ENCODE data around the gene CD34. TPM values are rescaled to one million over a fixed set of nuclear protein-coding genes. Genes with fewer than 3 reads are reported as not detected.

The CD34 gene
- total RNA-seq, 1 donor from 2014 or later = not detected

- Mint-ChIP-seq H3K4me3 (no peak overlapping the region), H3K36me3 (ENCODE audit: low read depth) (no peaks in the 10 kb centered on the region), H3K4me1 (peaks cover 19% of the 10 kb centered on the region), H3K9me3 (no peaks in the 10 kb centered on the region), H3K27ac (no peak overlapping the region), H3K27me3 (peaks cover 4% of the 10 kb centered on the region)
- DNase-seq = no peak
- intact Hi-C loops (cut with micrococcal nuclease) = no loop called here
Measured at GRCh38 chr1:207901041-207901653, 9.8 kb downstream of the CD34 start.

DNA sequence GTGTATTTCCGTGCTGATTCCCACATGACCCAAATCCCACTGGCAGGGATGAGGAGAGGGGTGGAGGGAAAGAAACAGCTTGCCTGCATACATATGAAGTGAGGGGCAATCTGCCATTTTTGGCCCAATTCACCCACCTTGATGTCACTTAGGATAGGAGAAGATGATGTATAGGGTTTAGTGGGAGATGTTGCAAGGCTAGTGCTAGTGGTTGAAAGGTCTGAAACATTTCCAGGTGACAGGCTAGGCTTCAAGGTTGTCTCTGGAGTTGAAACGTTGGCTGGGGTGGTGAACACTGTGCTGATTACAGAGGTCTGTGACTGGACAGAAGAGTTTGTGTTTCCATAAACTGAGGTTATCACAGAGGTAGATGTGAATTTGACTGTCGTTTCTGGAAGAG is 12.1 kb downstream of the CD34 start:
- DNase-seq = no peak
- Mint-ChIP-seq H3K9me3 (no peaks in the 10 kb centered on the region), H3K27ac (no peak overlapping the region), H3K4me1 (peaks cover 12% of the 10 kb centered on the region), H3K4me3 (no peak overlapping the region), H3K27me3 (peaks cover 9% of the 10 kb centered on the region), H3K36me3 (ENCODE audit: low read depth) (no peaks in the 10 kb centered on the region)
- intact Hi-C loops (cut with micrococcal nuclease) = no loop called here

GRCh38 chr1:207898260-207898659 is 12.7 kb downstream of the CD34 start:
- Mint-ChIP-seq H3K4me1 (peaks cover 7% of the 10 kb centered on the region), H3K27me3 (peaks cover 14% of the 10 kb centered on the region), H3K36me3 (ENCODE audit: low read depth) (no peaks in the 10 kb centered on the region), H3K9me3 (no peaks in the 10 kb centered on the region), H3K4me3 (no peak overlapping the region), H3K27ac (no peak overlapping the region)
- intact Hi-C loops (cut with micrococcal nuclease) = no loop called here
- DNase-seq = no peak

DNA sequence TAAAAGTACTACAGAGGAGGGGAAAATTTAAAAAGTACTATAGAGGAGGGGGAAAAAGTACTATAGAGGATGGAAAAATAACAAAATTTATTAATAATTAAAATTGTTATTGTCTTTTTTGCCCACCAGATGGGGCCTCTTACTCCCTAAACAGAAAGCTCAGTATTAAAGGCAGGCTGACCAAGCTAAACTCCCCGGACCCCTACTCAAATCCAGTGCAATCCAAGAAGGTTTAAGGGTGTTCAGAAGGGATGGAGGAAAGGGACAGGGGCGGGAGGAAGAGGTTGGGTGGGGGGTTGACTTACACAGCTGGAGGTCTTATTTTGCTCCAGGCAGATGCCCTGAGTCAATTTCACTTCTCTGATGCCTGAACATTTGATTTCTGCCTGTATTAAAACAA is 13.7 kb downstream of the CD34 start:
- H3K36me3 Mint-ChIP-seq (ENCODE audit: low read depth) = no peaks in the 10 kb centered on the region
- H3K27ac Mint-ChIP-seq = no peak overlapping the region
- H3K27me3 Mint-ChIP-seq = peaks cover 18% of the 10 kb centered on the region
- no peaks in the 10 kb centered on the region for H3K9me3 Mint-ChIP-seq
- intact Hi-C loops (cut with micrococcal nuclease) = no loop called here
- DNase-seq = no peak
- no peak overlapping the region for H3K4me3 Mint-ChIP-seq
- peaks cover 7% of the 10 kb centered on the region for H3K4me1 Mint-ChIP-seq

DNA sequence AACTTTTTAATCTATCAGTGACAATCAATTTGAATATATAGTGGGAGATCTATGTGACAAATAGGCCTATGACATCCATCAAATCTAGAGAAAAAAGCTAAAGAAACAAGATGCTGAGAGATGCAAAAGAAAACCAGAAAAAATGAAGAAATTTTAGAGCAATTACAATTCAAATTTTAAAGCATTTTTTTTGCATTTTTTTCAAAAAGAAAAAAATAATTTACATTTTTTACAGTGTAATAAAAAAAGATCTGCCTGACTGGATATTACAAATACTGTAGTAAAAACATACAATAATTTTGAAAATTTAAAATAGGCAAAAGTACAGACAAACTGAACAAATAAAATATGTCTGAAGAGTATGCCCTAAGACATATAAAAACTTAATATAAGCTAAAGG is 14.4 kb downstream of the CD34 start:
- H3K36me3 Mint-ChIP-seq (ENCODE audit: low read depth) = no peaks in the 10 kb centered on the region
- intact Hi-C loops (cut with micrococcal nuclease) = no loop called here
- no peaks in the 10 kb centered on the region for H3K9me3 Mint-ChIP-seq

GRCh38 chr1:207894704-207895103 is 16.2 kb downstream of the CD34 start:
- H3K27ac Mint-ChIP-seq = no peak overlapping the region
- no peak for DNase-seq
- no peaks in the 10 kb centered on the region for H3K36me3 Mint-ChIP-seq (ENCODE audit: low read depth)
- peaks cover 18% of the 10 kb centered on the region for H3K27me3 Mint-ChIP-seq
- intact Hi-C loops (cut with micrococcal nuclease) = no loop called here
- H3K9me3 Mint-ChIP-seq = no peaks in the 10 kb centered on the region
- no peaks in the 10 kb centered on the region for H3K4me1 Mint-ChIP-seq
- no peak overlapping the region for H3K4me3 Mint-ChIP-seq

More for the DNA sequence above, 14.4 kb downstream of the CD34 start:
- peaks cover 18% of the 10 kb centered on the region for H3K27me3 Mint-ChIP-seq
- no peak overlapping the region for H3K27ac Mint-ChIP-seq
- DNase-seq = no peak
- H3K4me1 Mint-ChIP-seq = peaks cover 7% of the 10 kb centered on the region
- no peak overlapping the region for H3K4me3 Mint-ChIP-seq

DNA sequence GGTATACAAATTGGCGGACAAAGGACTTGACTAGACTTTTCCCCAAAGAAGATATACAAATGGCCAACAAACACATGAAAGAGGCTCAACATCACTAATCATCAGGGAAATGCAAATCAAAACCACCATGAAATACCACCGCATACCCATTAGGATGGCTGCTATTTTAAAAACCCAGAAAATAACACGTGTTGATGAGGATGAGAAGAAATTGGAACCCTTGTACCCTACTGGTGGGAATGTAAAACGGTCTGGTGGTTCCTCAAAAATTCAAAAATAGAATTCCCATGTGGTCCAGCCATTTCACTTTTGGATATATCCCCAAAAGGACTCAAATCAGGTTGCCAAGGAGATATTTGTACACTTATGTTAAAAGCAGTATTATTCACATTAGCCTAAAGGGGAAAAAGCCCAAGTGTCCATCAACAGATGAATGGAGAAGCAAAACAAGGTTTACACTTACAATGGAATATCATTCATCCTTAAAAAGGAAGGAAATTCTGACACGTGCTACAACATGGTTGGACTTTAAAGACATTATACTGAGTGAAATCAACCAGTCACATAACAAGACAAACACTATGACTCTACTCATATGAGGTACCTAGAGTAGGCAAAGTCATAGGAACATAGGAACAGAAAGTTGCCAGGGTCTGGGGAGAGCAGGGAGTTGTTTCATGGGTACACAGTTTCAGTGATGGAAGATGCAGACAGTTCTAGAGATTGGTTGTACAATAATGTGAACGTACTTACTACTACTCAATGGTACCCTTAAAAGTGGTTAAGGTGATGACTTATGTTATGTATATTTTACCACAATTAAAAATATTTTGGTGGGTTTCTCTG is 17.0 kb downstream of the CD34 start:
- Mint-ChIP-seq H3K27me3 (peaks cover 18% of the 10 kb centered on the region), H3K4me1 (no peaks in the 10 kb centered on the region), H3K9me3 (no peaks in the 10 kb centered on the region), H3K4me3 (no peak overlapping the region), H3K36me3 (ENCODE audit: low read depth) (no peaks in the 10 kb centered on the region), H3K27ac (no peak overlapping the region)
- intact Hi-C loops (cut with micrococcal nuclease) = no loop called here
- DNase-seq = no peak

GRCh38 chr1:207892764-207893163 is 18.2 kb downstream of the CD34 start:
- Mint-ChIP-seq H3K4me3 (no peak overlapping the region), H3K27ac (no peak overlapping the region), H3K4me1 (no peaks in the 10 kb centered on the region), H3K27me3 (peaks cover 18% of the 10 kb centered on the region), H3K36me3 (ENCODE audit: low read depth) (no peaks in the 10 kb centered on the region), H3K9me3 (no peaks in the 10 kb centered on the region)
- intact Hi-C loops (cut with micrococcal nuclease) = no loop called here
- DNase-seq = no peak

- H3K4me3 Mint-ChIP-seq = no peak overlapping the region
- H3K27ac Mint-ChIP-seq = no peak overlapping the region
- intact Hi-C loops (cut with micrococcal nuclease) = no loop called here
- H3K36me3 Mint-ChIP-seq (ENCODE audit: low read depth) = no peaks in the 10 kb centered on the region
- peaks cover 1% of the 10 kb centered on the region for H3K4me1 Mint-ChIP-seq
- no peak for DNase-seq
- H3K27me3 Mint-ChIP-seq = peaks cover 14% of the 10 kb centered on the region
- H3K9me3 Mint-ChIP-seq = no peaks in the 10 kb centered on the region
Measured at GRCh38 chr1:207891148-207891547, 19.8 kb downstream of the CD34 start.

GRCh38 chr1:207890136-207890738 is 20.7 kb downstream of the CD34 start:
- peaks cover 5% of the 10 kb centered on the region for H3K4me1 Mint-ChIP-seq
- no peak overlapping the region for H3K27ac Mint-ChIP-seq
- H3K9me3 Mint-ChIP-seq = no peaks in the 10 kb centered on the region
- H3K4me3 Mint-ChIP-seq = no peak overlapping the region
- peaks cover 13% of the 10 kb centered on the region for H3K27me3 Mint-ChIP-seq
- intact Hi-C loops (cut with micrococcal nuclease) = no loop called here
- no peak for DNase-seq
- no peaks in the 10 kb centered on the region for H3K36me3 Mint-ChIP-seq (ENCODE audit: low read depth)

DNA sequence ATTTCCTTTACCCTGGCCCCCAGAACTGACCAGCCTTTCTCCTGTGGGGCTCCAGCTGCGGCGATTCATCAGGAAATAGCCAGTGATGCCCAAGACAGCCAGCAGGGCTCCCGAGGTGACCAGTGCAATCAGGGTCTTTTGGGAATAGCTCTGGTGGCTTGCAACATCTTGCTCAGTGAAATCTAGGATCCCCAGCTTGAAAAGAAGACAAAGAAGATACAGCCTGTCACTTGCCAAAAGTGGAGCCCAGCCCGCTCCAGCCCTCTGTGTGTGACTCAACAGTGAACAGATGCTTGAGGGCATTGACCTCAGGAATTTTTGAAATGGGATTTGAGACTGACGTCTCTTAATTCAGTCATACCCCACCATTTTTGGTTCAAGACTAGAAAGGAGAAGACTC is 22.3 kb downstream of the CD34 start:
- Mint-ChIP-seq H3K4me1 (peaks cover 21% of the 10 kb centered on the region), H3K4me3 (no peak overlapping the region), H3K36me3 (ENCODE audit: low read depth) (no peaks in the 10 kb centered on the region), H3K9me3 (no peaks in the 10 kb centered on the region), H3K27ac (no peak overlapping the region), H3K27me3 (peaks cover 8% of the 10 kb centered on the region)
- DNase-seq = no peak
- intact Hi-C loops (cut with micrococcal nuclease) = loop anchor here (10.0 kb wide), 1 partner anchor 356 kb away; the partner anchor contains the start of gene PLXNA2

DNA sequence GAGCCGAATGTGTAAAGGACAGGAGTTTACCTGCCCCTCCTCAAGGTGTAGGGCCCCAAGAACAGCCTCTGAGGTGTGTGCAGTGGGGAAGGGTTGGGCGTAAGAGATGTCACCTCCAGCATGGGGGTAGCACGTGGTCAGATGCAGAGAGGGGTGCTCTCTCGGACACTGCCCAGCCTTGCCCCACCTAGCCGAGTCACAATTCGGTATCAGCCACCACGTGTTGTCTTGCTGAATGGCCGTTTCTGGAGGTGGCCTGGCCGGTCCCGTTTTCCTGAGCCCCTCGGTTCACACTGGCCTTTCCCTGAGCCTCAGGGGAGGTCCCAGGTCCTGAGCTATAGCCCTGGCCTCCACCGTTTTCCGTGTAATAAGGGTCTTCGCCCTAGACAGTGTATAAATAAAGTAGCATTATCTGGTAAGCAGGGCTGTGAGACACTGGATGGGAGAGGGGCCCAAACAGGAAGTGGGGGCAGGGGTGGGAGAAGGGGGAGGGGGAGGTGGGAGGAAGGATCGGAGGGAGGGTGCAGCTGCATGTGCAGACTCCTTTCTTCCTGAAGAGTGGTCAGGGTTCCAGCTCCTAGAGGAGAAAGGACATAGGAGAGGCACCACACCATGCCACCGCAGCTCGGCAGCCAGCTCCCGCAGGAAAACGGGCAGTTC is 23.3 kb downstream of the CD34 start:
- peaks cover under 1% of the 10 kb centered on the region for H3K27me3 Mint-ChIP-seq
- DNase-seq = no peak
- no peaks in the 10 kb centered on the region for H3K9me3 Mint-ChIP-seq
- intact Hi-C loops (cut with micrococcal nuclease) = loop anchor here (10.0 kb wide), 1 partner anchor 357 kb away; the partner anchor contains the start of gene PLXNA2
- H3K27ac Mint-ChIP-seq = no peak overlapping the region
- H3K4me3 Mint-ChIP-seq = no peak overlapping the region
- no peaks in the 10 kb centered on the region for H3K36me3 Mint-ChIP-seq (ENCODE audit: low read depth)
- H3K4me1 Mint-ChIP-seq = peaks cover 27% of the 10 kb centered on the region

- no peak for DNase-seq
- Mint-ChIP-seq H3K27me3 (no peaks in the 10 kb centered on the region), H3K4me3 (no peak overlapping the region), H3K36me3 (ENCODE audit: low read depth) (no peaks in the 10 kb centered on the region), H3K9me3 (no peaks in the 10 kb centered on the region), H3K27ac (no peak overlapping the region), H3K4me1 (peaks cover 35% of the 10 kb centered on the region)
- intact Hi-C loops (cut with micrococcal nuclease) = loop anchor here (10.0 kb wide), 1 partner anchor 359 kb away; the partner anchor contains the start of gene PLXNA2
Measured at GRCh38 chr1:207886227-207886626, 24.7 kb downstream of the CD34 start.

Measured in activated CD4-positive, alpha-beta T cell treated with anti-CD3 and anti-CD28 coated beads, Interleukin-2, amount 10 ng/mL, durations not matched to agents 24 days and 14 days (primary cell).